EL (cell line): Measurements from ENCODE around the gene POP4.
A peak's percentile ranks its signal among the peaks of the same experiment; 100 is the strongest.
"Not testable (repeated sequence)": the region's sequence is repeated elsewhere in the genome, so short reads cannot be mapped to it uniquely, and the experiment has no call there.

ENCODE experiments used
- DNase-seq: peaks from one replicate; pipeline ENCODE4 v3.0.0-alpha.2; 2016

Gene POP4, protein sequence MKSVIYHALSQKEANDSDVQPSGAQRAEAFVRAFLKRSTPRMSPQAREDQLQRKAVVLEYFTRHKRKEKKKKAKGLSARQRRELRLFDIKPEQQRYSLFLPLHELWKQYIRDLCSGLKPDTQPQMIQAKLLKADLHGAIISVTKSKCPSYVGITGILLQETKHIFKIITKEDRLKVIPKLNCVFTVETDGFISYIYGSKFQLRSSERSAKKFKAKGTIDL

DNA sequence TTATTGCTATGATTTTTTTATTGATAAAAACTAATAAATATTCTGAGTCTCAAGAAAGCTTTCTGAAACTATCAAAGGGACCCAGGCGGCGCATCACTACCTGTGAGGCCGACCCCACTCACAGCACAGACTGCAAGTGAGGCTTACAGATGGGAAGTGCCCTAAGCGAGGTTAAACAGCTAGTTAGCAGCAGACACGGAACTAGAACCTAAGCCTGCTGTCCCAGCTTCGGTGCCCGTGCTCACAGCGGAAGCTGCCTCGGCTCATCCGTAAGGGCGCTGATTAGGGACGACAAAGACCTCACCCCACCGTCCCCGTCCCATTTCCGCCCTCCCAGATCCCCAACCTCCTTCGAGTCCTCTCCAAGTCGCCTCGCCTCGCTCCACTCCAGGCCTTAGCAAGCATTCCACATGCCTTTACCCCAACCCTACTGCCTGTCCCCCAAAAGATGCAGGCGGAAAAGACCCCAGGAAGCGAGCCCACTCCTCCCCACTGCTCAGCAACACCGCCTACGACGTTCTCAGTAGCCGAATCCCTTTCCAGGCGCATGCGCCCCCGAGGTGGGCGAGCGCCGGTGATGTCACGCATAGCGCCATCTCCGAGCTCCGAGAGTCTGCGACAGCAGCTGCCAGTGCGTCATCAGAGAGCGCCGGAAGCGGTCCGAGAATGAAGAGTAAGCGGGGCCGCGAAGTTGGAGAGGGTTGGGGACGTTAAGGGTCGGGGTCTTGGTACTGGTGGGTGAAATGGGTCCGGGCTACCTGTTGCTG lies at the start of gene POP4:
POP4 (plus strand) TSS at position 631 of the 767 bp plus-strand sequence; CDS start at position 667, 36 bp downstream.
- DNase-seq = peak; percentile 94

DNA sequence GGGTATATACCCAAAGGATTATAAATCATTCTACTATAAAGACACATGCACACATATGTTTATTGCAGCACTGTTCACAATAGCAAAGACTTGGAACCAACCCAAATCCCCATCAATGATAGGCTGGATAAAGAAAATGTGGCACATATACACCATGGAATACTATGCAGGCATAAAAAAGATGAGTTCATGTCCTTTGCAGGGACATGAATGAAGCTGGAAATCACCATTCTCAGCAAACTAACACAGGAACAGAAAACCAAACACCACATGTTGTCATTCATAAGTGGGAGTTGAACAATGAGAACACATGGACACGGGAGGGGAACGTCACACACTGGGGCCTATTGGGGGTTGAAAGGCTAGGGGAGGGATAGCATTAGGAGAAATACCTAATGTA lies 47.0 kb upstream of the POP4 start:
- DNase-seq = not testable (repeated sequence)

DNA sequence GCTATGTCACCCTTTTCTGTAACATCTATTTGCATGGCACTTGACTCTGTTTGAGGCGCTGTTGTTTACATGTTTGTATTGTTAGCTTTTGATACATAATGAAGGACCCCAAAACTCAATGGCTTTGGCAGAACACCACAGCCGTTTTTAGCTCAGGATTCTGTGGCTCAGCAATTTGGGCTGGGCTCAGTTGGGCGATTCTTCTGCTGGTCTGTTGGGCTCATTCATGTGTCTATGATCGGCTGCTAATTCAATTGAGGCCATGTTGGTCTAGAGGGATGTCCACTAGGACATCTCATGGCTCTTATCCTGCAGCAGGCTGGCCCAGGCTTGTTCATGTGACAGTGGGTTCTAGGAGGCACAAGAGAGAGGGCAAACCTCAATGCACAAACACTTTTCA lies 46.3 kb upstream of the POP4 start:
- DNase-seq = no peak

DNA sequence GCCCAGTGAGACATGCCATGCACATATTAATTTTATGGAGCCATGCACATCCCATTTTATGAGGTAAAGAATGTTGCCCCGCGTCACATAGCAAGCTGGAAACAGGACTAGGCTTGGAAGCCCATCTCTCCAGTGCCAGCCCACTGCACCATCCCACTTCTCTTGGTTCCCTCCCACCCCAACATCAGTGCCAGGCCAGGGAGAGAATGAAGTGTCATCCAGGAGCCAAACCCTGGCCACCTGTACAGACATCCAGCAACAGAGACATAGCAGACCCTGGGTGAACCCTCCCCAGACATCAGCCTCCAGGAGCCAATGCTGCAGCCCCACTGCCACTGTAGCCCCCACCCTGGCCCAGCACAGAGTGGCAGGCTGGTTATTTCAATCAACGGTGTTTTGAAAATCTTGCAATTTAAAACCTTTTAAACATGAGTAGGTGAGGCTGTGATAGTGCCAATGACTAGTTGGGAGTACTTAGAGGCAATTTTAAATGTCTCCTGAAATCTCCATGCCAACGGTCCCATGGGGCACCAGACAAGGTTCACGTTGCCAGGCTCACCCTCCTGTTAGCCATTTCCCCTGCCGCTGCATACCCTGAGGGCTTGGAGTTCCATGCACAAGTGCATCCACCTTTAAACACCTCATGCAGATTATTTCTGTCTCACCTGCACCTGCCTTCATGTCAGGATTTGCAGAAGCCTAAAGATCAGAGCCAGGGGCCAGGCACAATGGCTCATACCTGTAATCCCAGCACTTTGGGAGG lies 45.6 kb upstream of the POP4 start:
- no peak for DNase-seq

DNA sequence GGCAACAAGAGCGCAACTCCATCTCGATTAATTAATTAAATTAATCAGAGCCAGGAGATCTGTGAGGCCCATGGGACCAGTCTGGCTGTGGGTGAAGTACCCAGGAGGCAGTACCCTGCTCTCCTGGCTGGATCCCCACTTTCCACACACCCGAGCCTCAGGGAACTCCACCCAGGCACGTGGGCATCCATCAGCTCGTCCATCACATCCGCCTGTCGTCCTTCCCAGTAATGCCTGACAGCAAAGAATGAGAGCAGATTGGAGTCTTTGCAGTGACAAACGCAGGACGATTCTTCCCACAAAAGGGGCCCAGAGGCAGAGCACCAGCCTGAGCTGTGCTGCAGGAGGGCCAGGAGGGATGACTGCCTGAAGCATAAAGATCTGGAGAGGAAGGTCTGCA lies 44.5 kb upstream of the POP4 start:
- no peak for DNase-seq

DNA sequence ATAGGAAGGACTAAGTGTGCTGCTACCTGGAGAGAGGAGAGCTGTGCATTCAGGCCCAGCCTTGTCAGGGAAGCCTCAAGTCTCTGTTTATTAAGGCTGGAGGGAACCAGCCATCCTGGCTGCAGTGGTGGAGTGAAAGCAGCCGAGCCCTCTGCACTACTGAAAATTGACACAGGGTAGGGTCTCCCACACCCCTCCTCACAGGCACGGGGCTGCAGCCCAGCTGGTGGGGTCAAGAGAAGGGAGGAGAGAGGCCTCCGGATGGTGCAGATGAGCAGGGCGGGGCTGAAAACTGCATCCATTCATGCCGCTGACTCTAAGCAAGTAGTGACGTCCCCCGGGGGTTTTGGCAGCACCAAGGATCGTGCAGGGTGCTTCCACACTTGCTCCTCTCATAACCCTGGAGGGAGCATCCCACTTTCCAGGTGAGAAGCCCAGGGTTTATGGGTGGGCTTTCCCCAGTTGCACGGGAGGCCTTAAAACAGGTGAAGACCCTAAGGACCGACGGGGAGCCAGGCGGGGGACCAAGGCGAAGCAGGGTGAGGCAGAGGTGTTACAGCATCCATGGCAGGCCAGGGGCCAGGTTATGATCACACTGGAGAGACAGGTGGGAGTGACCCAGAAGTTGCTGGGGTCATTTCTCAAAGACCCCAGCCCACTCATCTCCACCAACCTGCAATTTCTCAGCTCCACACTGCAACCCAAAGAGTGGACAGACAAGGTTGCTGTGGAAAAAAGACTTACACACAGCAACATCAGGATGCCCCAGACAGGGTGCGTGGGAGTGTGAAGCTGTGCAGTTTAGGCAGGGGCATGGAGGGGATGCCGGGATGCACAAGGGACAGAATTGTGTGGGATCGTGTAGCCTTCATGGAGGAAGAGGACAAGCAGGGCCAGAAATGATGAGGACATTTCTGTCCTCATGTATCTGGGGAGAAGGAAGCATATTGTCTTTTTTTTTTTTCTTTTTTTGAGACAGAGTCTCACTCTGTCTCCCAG lies 43.5 kb upstream of the POP4 start:
- no peak for DNase-seq

DNA sequence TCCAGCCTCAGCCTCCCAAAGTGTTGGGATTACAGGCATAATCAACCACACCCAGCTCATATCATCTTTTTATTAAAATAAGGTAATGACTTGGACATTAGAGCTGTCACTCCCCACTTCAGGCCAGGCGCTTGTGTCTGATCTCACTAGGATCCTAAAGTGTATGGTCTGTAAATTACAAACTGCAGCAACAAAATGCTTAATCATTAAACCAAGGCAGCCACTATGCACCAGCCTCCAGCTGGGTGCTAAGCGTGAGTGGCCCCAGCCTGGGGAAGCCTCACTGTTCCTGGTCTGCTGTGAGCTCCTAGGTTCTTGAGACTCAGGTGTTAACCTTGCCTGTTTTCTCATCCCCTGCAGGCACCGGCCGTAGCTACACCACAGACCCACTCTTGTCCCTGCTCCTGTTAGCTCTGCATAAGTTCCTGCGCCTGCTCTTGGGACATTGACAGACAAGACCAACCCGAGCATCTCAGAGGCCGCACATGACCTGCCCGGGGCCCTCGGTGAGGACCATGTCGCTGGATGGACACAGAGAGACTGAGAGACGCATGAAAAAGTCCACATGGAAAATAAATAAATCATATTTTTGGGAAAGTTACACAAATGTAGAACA lies 42.5 kb upstream of the POP4 start:
- no peak for DNase-seq

DNA sequence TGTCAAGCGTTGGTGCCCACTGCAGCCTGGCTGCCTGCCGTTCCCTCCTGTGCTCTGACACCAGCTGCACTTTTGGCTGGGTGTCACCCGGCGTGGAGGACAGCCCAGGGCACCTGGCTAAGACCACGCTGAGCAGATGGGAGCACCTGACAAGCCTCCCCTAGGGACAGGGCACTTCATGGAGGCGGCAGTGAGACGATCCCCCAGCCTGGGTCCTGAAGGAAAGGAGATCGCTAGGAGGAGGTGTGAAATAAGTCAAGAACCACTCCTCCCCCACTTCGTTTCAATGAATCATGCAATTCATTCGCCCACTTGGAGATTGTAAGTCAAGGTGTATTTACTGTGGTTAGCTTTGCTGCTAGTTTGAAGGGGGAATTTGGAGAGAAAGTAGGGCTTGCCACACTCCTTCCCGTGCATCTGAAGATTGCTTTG lies 41.5 kb upstream of the POP4 start:
- no peak for DNase-seq

DNA sequence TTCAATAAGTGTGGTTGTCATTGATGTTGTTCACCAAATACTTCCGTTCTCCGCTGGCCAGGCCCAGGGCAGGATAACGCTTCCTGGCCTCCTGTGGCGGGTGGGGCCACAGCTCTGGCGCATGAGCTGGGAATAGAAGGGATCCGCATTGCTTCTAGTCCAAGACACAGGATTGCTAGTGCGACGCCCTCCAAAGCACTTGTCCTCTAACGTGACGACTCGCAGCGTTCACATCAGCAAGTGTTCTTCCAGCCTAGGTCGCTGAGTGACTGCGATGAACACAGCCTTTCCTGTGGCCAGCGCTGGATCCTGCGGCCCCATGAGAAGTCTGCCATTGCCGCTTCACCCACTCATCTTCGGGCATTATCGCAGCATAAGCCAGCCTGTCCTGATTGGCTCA lies 40.9 kb upstream of the POP4 start:
- no peak for DNase-seq

DNA sequence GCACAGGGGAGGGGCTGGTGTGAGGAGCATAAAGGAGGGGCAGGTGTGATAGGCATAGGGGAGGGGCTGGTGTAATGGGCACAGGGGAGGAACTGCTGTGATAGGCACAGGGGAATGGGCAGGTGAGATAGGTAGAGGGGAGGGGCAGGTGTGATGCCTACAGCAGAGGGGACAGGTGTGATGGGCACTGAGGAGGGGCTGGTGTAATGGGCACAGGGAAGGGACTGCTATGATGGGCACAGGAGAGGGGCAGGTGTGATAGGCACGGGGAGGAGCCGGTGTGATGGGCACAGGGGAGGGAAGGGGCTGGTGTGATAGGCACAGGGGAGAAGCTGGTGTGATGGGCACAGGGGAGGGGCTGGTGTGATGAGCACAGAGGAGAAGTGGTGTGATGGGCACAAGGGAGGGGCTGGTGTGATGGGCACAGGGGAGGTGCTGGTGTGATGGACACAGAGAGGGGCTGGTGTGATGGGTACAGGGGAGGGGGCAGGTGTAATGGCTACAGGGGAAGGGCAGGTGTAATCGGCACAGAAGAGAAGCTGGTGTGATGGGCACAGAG lies 39.5 kb upstream of the POP4 start:
- no peak for DNase-seq

DNA sequence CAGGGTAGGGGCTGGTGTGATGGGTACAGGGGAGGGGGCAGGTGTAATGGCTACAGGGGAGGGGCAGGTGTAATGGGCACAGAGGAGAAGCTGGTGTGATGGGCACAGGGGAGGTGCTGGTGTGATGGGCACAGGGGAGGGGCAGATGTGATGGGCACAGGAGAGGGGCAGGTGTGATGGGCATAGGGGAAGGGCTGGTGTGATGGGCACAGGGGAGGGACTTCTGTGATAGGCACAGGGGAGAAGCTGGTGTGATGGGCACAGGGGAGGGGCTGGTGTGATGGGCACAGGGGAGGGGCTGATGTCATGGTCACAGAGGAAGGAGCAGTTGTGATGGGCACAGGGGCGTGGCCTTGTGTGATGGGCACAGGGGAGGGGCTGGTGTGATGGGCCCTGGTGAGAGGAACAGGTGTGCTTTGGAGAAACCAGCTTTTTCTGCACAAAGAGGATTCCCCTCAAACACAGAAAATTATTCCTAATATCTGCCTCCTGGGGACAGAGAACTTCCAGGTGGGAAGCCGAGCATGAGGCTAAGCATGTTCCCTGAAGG lies 38.6 kb upstream of the POP4 start:
- no peak for DNase-seq

DNA sequence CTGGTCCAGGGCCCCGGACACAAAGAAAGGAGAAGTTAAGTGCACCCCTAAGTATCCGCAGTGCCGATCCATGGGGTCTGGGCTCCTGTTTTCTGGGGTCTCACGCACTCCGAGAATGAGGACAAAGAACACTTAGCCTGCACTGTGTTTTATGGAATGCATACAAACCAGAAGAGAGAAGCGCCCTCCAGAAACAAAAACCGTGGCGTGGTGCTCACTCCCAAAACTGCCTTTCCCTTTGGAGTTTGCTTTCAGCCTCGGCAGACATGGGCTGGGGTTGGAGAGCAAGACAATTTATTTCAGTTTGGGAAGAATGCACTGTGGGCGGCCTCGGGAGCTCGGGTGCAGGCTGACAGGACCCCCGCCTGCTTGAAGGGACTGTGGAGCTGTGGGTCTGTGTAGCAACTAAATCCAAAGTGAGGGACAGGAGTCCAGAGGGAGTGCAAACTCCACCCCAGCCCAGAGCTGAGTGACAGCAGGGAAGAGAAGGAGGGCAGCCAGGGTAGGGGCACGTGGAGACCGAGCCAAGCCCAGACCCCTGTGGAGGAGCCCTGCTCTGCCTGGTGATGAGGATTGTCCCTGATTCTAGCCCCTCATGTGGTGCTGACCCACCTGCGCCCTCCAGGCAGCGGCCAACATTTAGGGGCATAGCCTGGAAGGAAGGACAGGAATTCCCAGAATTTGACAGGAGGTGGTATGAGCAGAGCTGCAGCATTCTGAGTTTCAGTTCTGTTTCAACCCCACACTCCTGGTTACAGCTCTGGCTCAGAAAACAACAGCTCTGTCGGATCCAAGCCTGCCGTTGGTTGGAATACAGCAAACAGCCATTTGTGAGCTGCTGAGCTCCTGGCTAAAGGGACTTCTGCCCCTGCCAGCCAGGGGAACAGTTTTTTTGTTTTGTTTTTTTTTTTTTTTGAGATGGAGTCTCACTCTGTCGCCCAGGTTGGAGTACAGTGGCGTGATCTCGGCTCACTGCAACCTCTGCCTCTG lies 37.8 kb upstream of the POP4 start:
- DNase-seq = no peak

DNA sequence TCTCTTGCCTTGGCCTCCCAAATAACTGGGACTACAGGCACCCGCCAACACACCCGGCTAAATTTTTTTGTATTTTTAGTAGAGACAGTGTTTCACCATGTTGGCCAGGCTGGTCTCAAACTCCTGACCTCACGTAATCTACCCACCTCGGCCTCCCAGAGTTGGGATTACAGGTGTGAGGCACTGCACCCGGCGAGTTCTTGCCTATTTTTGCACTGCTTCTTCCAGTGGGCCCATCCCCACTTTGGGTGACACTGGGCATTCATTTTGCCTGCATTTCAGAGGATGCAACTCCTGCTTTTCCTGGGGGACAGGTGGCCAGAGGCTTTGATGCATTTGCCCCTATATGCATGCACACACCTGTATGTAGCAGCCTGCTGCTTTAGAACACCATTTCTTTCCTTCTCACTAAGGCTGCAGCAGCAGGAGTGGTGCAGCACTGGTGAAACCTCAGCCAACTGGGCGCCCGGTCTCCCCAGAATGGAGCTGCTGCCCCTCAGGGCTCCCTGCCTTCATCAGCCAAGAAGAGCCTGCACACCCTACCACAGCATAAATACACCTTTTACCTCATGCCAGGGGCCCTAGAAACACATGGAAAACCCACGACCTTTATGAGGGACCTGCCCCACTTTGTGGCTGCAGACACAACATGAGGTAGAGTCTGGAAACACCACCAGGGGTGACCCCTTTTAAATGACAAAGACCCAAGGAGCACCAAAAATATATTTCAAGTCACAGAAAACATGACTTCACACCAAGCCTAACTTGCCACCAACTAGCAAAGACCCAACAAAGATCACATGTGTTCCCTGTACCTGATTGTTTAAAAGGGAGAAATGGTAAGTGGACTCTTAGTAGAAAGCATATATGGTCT lies 36.8 kb upstream of the POP4 start:
- no peak for DNase-seq

DNA sequence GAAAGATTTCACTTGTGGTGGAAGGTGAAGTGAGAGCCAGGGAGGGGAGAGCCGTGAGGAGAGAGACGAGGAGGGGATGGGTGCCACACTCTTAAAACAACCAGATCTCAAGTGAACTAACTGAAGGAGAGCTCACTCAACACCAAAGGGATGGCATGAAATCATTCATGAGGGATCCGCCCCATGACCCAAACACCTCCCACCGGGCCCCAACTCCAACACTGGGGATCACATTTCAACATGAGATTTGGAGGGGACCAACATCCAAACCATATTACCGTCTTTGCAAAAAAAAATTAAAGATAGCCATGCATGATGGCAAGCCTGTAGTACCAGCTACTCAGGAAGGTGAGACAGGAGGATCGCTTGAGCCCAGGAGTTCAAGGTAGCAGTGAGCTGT lies 34.9 kb upstream of the POP4 start:
- no peak for DNase-seq

DNA sequence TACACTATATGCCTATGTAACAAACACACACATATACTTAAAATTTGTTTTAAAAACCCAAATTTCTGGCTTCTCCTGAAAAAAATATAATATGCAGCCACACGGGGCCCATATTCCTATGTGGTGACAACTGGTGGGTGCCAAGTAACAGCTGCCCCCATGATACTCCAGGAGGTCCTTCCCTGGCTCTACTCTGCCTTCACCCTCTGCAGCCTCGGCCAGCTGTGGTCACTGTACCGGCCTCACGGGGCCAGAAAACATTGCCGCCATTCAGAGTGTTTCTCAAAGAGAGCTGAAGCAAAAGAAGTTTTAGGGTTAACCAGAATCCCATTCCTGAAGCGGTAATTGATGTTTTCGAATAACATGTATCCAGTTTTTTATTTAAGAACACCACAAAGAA lies 32.6 kb upstream of the POP4 start:
- DNase-seq = no peak

DNA sequence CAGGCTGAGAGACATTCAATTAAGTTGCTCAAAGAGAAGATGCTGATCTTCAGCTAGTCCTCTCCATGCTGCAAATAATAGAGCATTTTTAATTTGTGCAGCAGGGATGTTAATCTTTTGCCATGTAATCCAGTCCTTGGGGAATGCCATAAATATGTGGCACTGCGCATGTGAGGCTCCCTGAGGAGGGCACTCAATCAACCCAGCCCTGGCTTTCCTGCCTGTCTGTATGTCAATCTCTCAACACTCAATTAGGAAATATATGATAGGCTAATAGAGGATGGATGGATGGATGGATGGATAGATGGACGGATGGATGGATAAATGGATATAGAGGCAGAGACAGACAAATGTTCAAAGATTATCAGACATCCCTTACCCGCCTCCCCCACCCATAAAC lies 31.6 kb upstream of the POP4 start:
- no peak for DNase-seq

DNA sequence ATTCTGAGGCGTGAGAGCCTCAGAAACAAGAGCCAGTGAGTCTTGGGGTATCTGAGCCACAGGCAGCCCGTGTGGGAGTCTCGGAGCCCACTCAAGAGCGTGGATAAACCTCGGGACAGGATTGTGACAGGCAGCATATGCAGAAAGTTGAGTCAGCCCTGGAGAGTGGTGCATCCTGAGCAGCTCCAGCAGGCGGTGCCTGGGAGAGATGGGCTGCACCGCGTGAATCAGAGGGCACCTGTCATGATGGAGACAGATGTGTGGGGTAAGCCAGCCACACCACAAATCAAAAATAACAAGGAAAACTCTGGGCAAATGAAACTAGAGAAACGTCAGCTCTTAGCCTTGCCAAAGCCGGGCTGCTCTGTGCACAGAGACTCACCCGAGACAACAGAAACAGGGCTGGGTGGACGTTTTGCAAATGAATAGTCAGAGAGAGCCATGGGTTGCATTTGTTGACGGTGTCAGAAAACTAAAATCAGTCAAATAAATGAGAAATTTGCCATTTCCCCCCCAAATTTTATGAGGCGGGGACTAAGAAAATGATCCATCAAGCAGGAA lies 30.0 kb upstream of the POP4 start:
- no peak for DNase-seq

DNA sequence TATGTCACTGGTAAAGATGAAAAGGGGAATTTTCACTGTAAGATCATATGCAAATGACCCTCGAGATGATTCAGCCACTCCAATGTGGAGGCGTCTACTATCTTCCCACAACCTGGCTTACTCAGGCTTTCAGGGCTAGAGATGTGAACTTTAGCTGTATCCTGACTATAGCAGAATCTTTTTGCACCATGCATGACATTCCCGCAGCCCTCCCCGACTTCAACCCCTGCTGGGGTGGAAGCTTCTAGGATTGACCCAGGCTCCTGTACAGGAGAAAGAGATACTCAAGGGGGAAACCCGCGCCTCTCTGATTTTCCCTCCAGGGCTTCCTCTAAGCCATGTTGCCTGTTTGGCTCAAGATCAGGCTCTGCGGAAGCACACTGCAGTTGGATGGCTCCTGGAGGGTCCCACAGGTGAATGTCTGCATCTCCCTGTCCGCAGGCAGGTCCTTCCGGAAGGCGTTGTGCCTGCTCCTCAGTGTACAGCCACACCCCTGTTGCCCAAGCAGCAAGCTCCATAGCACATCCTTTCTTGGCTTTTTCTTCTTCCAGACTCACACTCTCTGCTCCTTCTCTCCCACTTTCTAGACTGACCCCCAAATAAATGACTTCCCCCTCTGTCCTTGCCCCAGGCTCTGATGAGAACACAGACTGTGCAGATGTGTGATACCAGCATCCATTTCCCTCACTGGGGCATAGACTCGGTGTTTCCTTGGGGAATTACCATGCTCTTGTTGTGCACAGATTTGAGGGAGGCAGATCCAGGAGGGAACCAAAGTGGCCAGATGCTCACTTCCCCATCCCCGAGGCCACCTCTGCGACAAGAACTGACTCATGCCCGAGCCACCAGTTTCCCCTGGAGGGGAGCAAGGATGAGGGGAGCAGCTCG lies 29.1 kb upstream of the POP4 start:
- DNase-seq = peak; percentile 28
